Gastrocnemius medialis (tissue), 4 donors: ENCODE measurements around the gene GPR82. TPM values are rescaled to one million over a fixed set of nuclear protein-coding genes. Genes with fewer than 3 reads are reported as not detected.

ENCODE experiments used
- ATAC-seq, 2 donors: fragments of 150-250 bp; one replicate each; pipeline ENCODE4 v1.9.1; 2016
- DNase-seq, 2 donors: peaks; one replicate each; pipeline ENCODE4 v3.0.0-alpha.2; 2019
- H3K27ac ChIP-seq, 4 donors: fragments of 200-600 bp; sonication (generic); 1 replicate in 1 of 4; 2 replicates in 3 of 4; pipeline ENCODE4 v1.5.1; 2016 to 2018; ENCODE audit warnings: mild to moderate bottlenecking in 2 of 4, moderate library complexity in 1 of 4
- H3K27me3 ChIP-seq, 3 donors: fragments of 200-600 bp; sonication (generic) in 2 of 3; 1 replicate in 1 of 3; 2 replicates in 2 of 3; pipeline versions ENCODE4 v1.5.1 to v1.6.0; 2016 to 2019; ENCODE audit warnings: mild to moderate bottlenecking in 1 of 3, moderate library complexity in 1 of 3
- H3K36me3 ChIP-seq, 2 donors: fragments of 200-600 bp; sonication (generic) in 1 of 2; one replicate each; pipeline ENCODE4 v1.5.1; 2017 to 2018
- H3K4me1 ChIP-seq, 2 donors: fragments of 200-600 bp; sonication (generic) in 1 of 2; one replicate each; pipeline ENCODE4 v1.5.1; 2016 to 2017; ENCODE audit warnings: mild to moderate bottlenecking in 2 of 2
- H3K4me3 ChIP-seq, 4 donors: fragments of 200-600 bp; sonication (generic) in 3 of 4; 1 replicate in 1 of 4; 2 replicates in 3 of 4; pipeline ENCODE4 v1.5.1; 2016 to 2019; ENCODE audit warnings: mild to moderate bottlenecking in 2 of 4
- H3K9me3 ChIP-seq, 3 donors: fragments of 200-600 bp; sonication (generic) in 2 of 3; 1 replicate in 1 of 3; 2 replicates in 2 of 3; pipeline ENCODE4 v1.5.1; 2016 to 2019
- POLR2A ChIP-seq, 2 donors: fragments of 450-650 bp; IDR thresholded peaks; one replicate each; pipeline ENCODE4 v1.6.1; 2017; ENCODE audit warnings: antibody characterized with exemption in 2 of 2, mild to moderate bottlenecking in 2 of 2, moderate library complexity in 2 of 2
- in situ Hi-C, 4 donors: fragments of 200-750 bp; cut with MboI; loops; one replicate each; pipeline versions ENCODE4 v1.15.0 to v1.8.0; 2017; ENCODE audit warnings: low sequenced_read_pairs in 4 of 4
- intact Hi-C: fragments of 100-400 bp; cut with DNase I; formaldehyde crosslinking; loops from one replicate; pipeline ENCODE4 v1.15.1; 2023; ENCODE audit warnings: low total_unique reads
- total RNA-seq, 4 donors: library from RNA; depleted of rRNA; stranded (reverse); fragments of >200 nt; gene quantifications; one replicate each; pipeline versions ENCODE4 v1.1.0 to v1.2.3, GENCODE V29; 2016
- TF ChIP-seq, protein P1 (sequence below), 5 experiments: fragments of 450-650 bp in 3 of 5; fragments of 200-600 bp in 2 of 5; sonication (generic) in 2 of 5; IDR thresholded peaks in 4 of 5; conservative IDR thresholded peaks in 1 of 5; 1 replicate in 4 of 5; 2 replicates in 1 of 5; pipeline ENCODE4 v1.5.1; 2016 to 2019; ENCODE audit warnings: antibody characterized with exemption in 5 of 5, mild to moderate bottlenecking in 3 of 5, moderate library complexity in 3 of 5

The GPR82 gene
- total RNA-seq, 4 donors from 2014 or later = not detected

DNA sequence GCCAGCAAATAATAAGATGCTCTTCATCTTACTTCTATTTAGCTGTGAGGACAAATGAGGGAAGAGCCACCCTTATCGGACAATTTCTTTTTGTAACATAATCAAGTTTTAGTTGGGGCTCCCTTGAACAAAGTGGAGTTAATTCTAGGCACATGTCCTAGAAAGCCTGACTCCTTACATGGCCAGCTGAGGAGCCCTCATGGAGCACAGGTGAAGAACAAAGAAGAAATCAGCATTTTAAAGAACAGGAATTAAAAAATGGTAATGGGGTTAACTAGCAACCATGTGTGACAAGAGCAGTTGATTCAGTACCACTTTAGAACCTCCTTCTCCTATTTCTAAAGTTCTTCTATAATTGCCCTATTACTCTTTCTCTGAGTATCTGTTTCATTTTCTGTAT, 15.9 kb downstream of the GPR82 start:
- Histone ChIP-seq H3K4me1 (no peaks in the 10 kb centered on the region), H3K4me3 (no peak overlapping the region), H3K36me3 (no peaks in the 10 kb centered on the region), H3K27ac (no peak overlapping the region), H3K27me3 (no peaks in the 10 kb centered on the region), H3K9me3 (no peaks in the 10 kb centered on the region)
- ATAC-seq = no peak
- TF ChIP-seq, protein P1, sequence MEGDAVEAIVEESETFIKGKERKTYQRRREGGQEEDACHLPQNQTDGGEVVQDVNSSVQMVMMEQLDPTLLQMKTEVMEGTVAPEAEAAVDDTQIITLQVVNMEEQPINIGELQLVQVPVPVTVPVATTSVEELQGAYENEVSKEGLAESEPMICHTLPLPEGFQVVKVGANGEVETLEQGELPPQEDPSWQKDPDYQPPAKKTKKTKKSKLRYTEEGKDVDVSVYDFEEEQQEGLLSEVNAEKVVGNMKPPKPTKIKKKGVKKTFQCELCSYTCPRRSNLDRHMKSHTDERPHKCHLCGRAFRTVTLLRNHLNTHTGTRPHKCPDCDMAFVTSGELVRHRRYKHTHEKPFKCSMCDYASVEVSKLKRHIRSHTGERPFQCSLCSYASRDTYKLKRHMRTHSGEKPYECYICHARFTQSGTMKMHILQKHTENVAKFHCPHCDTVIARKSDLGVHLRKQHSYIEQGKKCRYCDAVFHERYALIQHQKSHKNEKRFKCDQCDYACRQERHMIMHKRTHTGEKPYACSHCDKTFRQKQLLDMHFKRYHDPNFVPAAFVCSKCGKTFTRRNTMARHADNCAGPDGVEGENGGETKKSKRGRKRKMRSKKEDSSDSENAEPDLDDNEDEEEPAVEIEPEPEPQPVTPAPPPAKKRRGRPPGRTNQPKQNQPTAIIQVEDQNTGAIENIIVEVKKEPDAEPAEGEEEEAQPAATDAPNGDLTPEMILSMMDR (IDR thresholded peaks at IDR 0.05 in 4 of 5, conservative IDR thresholded peaks at IDR 0.05 in 1 of 5) = no peak
- no peak for TF ChIP-seq POLR2A (IDR thresholded peaks at IDR 0.05)
- in situ Hi-C loops (no loop called here), intact Hi-C loops (no loop called here)
- no peak for DNase-seq

DNA sequence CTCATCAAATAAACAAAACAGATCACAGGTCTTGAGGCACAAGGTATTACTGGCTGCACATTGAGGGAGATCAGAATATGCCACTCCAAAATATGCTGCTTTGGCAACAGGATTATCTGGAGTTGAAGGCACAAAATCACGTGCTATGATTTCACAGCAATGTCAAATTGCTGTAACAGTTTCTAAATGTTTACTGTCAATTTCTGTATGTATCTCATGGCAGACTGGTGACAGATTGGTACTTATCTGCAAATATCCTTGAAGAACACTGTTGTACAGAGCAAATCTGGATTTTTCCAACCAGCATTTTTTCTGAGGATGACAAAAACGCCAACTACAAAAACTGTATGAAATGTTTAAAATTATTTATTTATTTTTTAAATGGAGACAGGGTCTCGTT, 26.7 kb downstream of the GPR82 start:
- Histone ChIP-seq H3K4me3 (no peak overlapping the region), H3K27me3 (no peaks in the 10 kb centered on the region), H3K36me3 (no peaks in the 10 kb centered on the region), H3K4me1 (no peaks in the 10 kb centered on the region), H3K27ac (no peak overlapping the region), H3K9me3 (no peaks in the 10 kb centered on the region)
- DNase-seq = no peak
- intact Hi-C loops = loop anchor here (10.0 kb wide), 1 partner anchor 476 kb away; no protein-coding TSS in a partner anchor
- no peak for TF ChIP-seq POLR2A (IDR thresholded peaks at IDR 0.05)
- TF ChIP-seq, protein P1 (IDR thresholded peaks at IDR 0.05 in 4 of 5, conservative IDR thresholded peaks at IDR 0.05 in 1 of 5) = no peak
- ATAC-seq = no peak
- in situ Hi-C loops = loop anchor here in 2 of 4 donors (25.0 kb wide), 1 partner anchor 463 kb away; no protein-coding TSS in a partner anchor

GRCh38 chrX:41758401-41758800, 34.4 kb downstream of the GPR82 start:
- H3K27me3 ChIP-seq = no peaks in the 10 kb centered on the region
- intact Hi-C loops = loop anchor here (10.0 kb wide), 1 partner anchor 484 kb away; no protein-coding TSS in a partner anchor
- no peak overlapping the region for H3K4me3 ChIP-seq
- no peak overlapping the region for H3K27ac ChIP-seq
- no peak for DNase-seq
- no peaks in the 10 kb centered on the region for H3K4me1 ChIP-seq
- no peaks in the 10 kb centered on the region for H3K36me3 ChIP-seq
- no peaks in the 10 kb centered on the region for H3K9me3 ChIP-seq
- TF ChIP-seq POLR2A (IDR thresholded peaks at IDR 0.05) = no peak
- TF ChIP-seq, protein P1 (IDR thresholded peaks at IDR 0.05 in 4 of 5, conservative IDR thresholded peaks at IDR 0.05 in 1 of 5) = no peak
- ATAC-seq = no peak
- in situ Hi-C loops = loop anchor here in 2 of 4 donors (25.0 kb wide), 1 partner anchor 471 kb away; no protein-coding TSS in a partner anchor

GRCh38 chrX:41759817-41760216, 35.8 kb downstream of the GPR82 start:
- no peak for ATAC-seq
- Histone ChIP-seq H3K4me3 (no peak overlapping the region), H3K9me3 (no peaks in the 10 kb centered on the region), H3K27ac (no peak overlapping the region), H3K4me1 (no peaks in the 10 kb centered on the region), H3K27me3 (no peaks in the 10 kb centered on the region), H3K36me3 (no peaks in the 10 kb centered on the region)
- intact Hi-C loops = loop anchor here (10.0 kb wide), 1 partner anchor 485 kb away; no protein-coding TSS in a partner anchor
- no peak for TF ChIP-seq POLR2A (IDR thresholded peaks at IDR 0.05)
- TF ChIP-seq, protein P1 (IDR thresholded peaks at IDR 0.05 in 4 of 5, conservative IDR thresholded peaks at IDR 0.05 in 1 of 5) = peak in 3 of 5 experiments; percentile 12 to 45 (median 20)
- no peak for DNase-seq
- in situ Hi-C loops = loop anchor here in 2 of 4 donors (25.0 kb wide), 1 partner anchor 473 kb away; no protein-coding TSS in a partner anchor

DNA sequence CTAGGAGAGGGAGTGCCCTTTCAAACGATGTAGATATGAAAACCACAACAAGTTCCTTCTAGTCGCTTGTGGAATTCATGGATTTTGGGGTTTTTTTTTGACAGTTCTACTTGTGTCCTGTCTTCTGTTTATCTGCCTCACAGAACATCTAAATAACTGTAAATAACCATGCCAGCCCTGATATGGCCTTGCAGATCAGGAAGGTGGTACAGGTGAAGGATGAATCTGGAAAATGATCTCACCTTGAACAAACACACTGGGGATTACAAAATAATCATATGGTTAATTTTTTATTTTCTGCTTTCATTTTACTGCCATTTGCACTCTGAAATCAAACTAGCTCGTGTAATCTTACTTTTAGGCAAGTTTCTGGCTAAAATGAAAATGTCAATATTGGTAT, 37.2 kb downstream of the GPR82 start:
- no peak overlapping the region for H3K4me3 ChIP-seq
- DNase-seq (no peak), ATAC-seq (no peak)
- no peaks in the 10 kb centered on the region for H3K27me3 ChIP-seq
- TF ChIP-seq POLR2A (IDR thresholded peaks at IDR 0.05) = no peak
- TF ChIP-seq, protein P1 (IDR thresholded peaks at IDR 0.05 in 4 of 5, conservative IDR thresholded peaks at IDR 0.05 in 1 of 5) = no peak
- no peak overlapping the region for H3K27ac ChIP-seq
- intact Hi-C loops = no loop called here
- no peaks in the 10 kb centered on the region for H3K36me3 ChIP-seq
- H3K4me1 ChIP-seq = no peaks in the 10 kb centered on the region
- in situ Hi-C loops = loop anchor here in 2 of 4 donors (25.0 kb wide), 1 partner anchor 474 kb away; no protein-coding TSS in a partner anchor
- H3K9me3 ChIP-seq = no peaks in the 10 kb centered on the region
